K562 (cell line): ENCODE measurements around the gene MT1M. TPM values are rescaled to one million over a fixed set of nuclear protein-coding genes. Genes with fewer than 3 reads are reported as not detected.

Experiments
- ATAC-seq: fragments of 200-7000 bp; cut with Tn5 transposase; 3 replicates; pipeline ENCODE4 v1.9.1; 2020; ENCODE audit warnings: moderate library complexity
- BruUV-seq: library from RNA; stranded (reverse); fragments of 400-500 nt; replicated peaks from 2 replicates; lab custom pipeline; 2021; lab: Mats Ljungman, UMichigan
- CTCF ChIA-PET: fragments of 300-600 bp; formaldehyde crosslinking; extraction: SDS; loops from one replicate; lab custom pipeline; 2021; ENCODE audit warnings: low intra/inter-chr PET ratio; lab: Yijun Ruan, JAX
- POLR2A ChIA-PET: fragments of 300-600, 350-650 bp; sonication (Branson Sonifier 250); formaldehyde crosslinking; extraction: SDS; loops from one replicate; lab custom pipeline; 2021; ENCODE audit warnings: antibody characterized with exemption, inconsistent platforms; lab: Yijun Ruan, JAX
- DNase-seq, 4 experiments: peaks; one replicate each; pipeline versions ENCODE4 v3.0.0 to v3.0.0-alpha.2; 2011 to 2018; ENCODE audit warnings: low spot score in 3 of 4, mixed read lengths in 3 of 4; ENCODE audit errors: extremely low read depth in 1 of 4
- FAIRE-seq: peaks from 2 replicates; lab custom pipeline; 2011; peaks lifted over from hg19 to GRCh38; lab: Jason Lieb, UNC
- H2AFZ ChIP-seq: 2 replicates; pipeline ENCODE4 v1.6.0; 2011; ENCODE audit warnings: low read depth, low read length, control low read depth, inconsistent platforms
- H3K27ac ChIP-seq: fragments of 200-600 bp; 3 replicates; pipeline ENCODE4 v1.8.0; 2011; ENCODE audit warnings: low read depth, mild to moderate bottlenecking, control low read depth, inconsistent platforms, low read length, moderate library complexity, mixed read lengths; ENCODE audit errors: extremely low read depth
- H3K27me3 ChIP-seq, 2 experiments: fragments of 300-600 bp in 1 of 2; 2 replicates in 1 of 2; 3 replicates in 1 of 2; pipeline versions ENCODE4 v1.6.0 to v1.8.0; 2011; ENCODE audit warnings: inconsistent platforms in 2 of 2, low read length in 2 of 2, mild to moderate bottlenecking in 1 of 2, mixed read lengths in 1 of 2, moderate library complexity in 1 of 2; ENCODE audit not compliant: control insufficient read depth in 2 of 2, insufficient read depth in 2 of 2
- H3K36me3 ChIP-seq: fragments of 300-600 bp; 3 replicates; pipeline ENCODE4 v1.8.0; 2011; ENCODE audit warnings: mild to moderate bottlenecking, low read length, inconsistent platforms; ENCODE audit not compliant: control insufficient read depth, insufficient read depth
- H3K4me1 ChIP-seq, 2 experiments: fragments of 200-600 bp in 1 of 2; replicated peaks in 1 of 2; 2 replicates in 1 of 2; 3 replicates in 1 of 2; pipeline versions ENCODE4 v1.5.1 to v1.8.0; 2011; ENCODE audit warnings: inconsistent platforms in 2 of 2, low read length in 2 of 2, mild to moderate bottlenecking in 1 of 2, mixed read lengths in 1 of 2, moderate library complexity in 1 of 2; ENCODE audit not compliant: control insufficient read depth in 2 of 2, insufficient read depth in 2 of 2
- H3K4me2 ChIP-seq: 2 replicates; pipeline ENCODE4 v1.6.1; 2011; ENCODE audit warnings: low read length, control low read depth, inconsistent platforms, mixed read lengths; ENCODE audit not compliant: insufficient read depth
- H3K4me3 ChIP-seq: fragments of 200-600 bp; sonication (generic), shearing (Covaris generic); 2 replicates; pipeline ENCODE4 v1.5.1; 2016; ENCODE audit warnings: control low read depth, inconsistent platforms
- H3K79me2 ChIP-seq: fragments of 200-600 bp; 3 replicates; pipeline ENCODE4 v1.8.0; 2011; ENCODE audit warnings: low read length, inconsistent platforms; ENCODE audit not compliant: control insufficient read depth, insufficient read depth
- H3K9ac ChIP-seq, 2 experiments: 2 replicates each; pipeline versions ENCODE4 v1.6.0 to v1.6.1; 2011; ENCODE audit warnings: low read depth in 2 of 2, low read length in 2 of 2, control low read depth in 1 of 2, inconsistent platforms in 1 of 2, mild to moderate bottlenecking in 1 of 2, mixed read lengths in 1 of 2; ENCODE audit not compliant: insufficient read depth in 1 of 2
- H3K9me1 ChIP-seq: one replicate; pipeline ENCODE4 v1.6.0; 2011; ENCODE audit warnings: inconsistent platforms, mild to moderate bottlenecking, low read length, moderate library complexity; ENCODE audit not compliant: control insufficient read depth, insufficient read depth
- H3K9me3 ChIP-seq: replicated peaks from 2 replicates; pipeline ENCODE4 v1.5.1; 2011; ENCODE audit warnings: low read depth, low read length, inconsistent platforms; ENCODE audit not compliant: control insufficient read depth, insufficient read depth
- H4K20me1 ChIP-seq: replicated peaks from 2 replicates; pipeline ENCODE4 v1.6.1; 2011; ENCODE audit warnings: low read length, inconsistent platforms, mixed read lengths; ENCODE audit not compliant: control insufficient read depth, insufficient read depth
- HOXB6 ChIP-seq: fragments of 250-450 bp; sonication (Bioruptor Pico); IDR thresholded peaks from 2 replicates; pipeline ENCODE4 v1.5.1; 2022; ENCODE audit warnings: mild to moderate bottlenecking, borderline replicate concordance
- JUND ChIP-seq, 2 experiments: IDR thresholded peaks; 2 replicates in 1 of 2; 3 replicates in 1 of 2; pipeline ENCODE4 v1.6.1; 2011; ENCODE audit warnings: borderline replicate concordance in 2 of 2, low read depth in 2 of 2, low read length in 2 of 2, improper control_type of control experiment in 1 of 2, missing biosample characterization in 1 of 2, missing genetic modification characterization in 1 of 2, missing genetic modification reagents in 1 of 2
- LCOR ChIP-seq: sonication (generic); formaldehyde crosslinking; IDR thresholded peaks from 2 replicates; pipeline ENCODE4 v1.8.0; 2022; ENCODE audit warnings: mild to moderate bottlenecking, missing genetic modification reagents
- MCM5 ChIP-seq: fragments of 450-650 bp; IDR thresholded peaks from 2 replicates; pipeline ENCODE4 v1.6.1; 2016; ENCODE audit warnings: low read depth
- NFYB ChIP-seq: IDR thresholded peaks from 2 replicates; pipeline ENCODE4 v1.6.1; 2011; ENCODE audit warnings: mild to moderate bottlenecking, moderate library complexity; ENCODE audit not compliant: insufficient read length; ENCODE audit errors: extremely low read depth
- SAFB ChIP-seq: fragments of 200-400 bp; formaldehyde crosslinking; IDR thresholded peaks from 2 replicates; pipeline ENCODE4 v1.6.1; 2017; ENCODE audit warnings: low read depth, low read length, borderline replicate concordance
- SRSF9 ChIP-seq: fragments of 200-400 bp; formaldehyde crosslinking; IDR thresholded peaks from 2 replicates; pipeline ENCODE4 v1.6.1; 2017; ENCODE audit warnings: low read depth, low read length, borderline replicate concordance
- ZNF133 ChIP-seq: fragments of 250-450 bp; sonication (Bioruptor Pico); IDR thresholded peaks from 2 replicates; pipeline ENCODE4 v1.4.0; 2020; ENCODE audit warnings: mild to moderate bottlenecking
- WGBS: fragments of 100-300 bp; shearing (Covaris generic); methylation state at CpG from one replicate; pipeline ENCODE4 v1.1.6; 2016; ENCODE audit warnings: low coverage, mixed read lengths; ENCODE audit not compliant: insufficient coverage; ENCODE audit errors: missing lambda C conversion rate; 5-methylcytosine and 5-hydroxymethylcytosine counted together
- in situ Hi-C: fragments of 300-500 bp; cut with MboI; formaldehyde crosslinking; loops from 4 replicates; pipeline ENCODE4 v1.15.0; 2018; ENCODE audit warnings: inconsistent platforms, mixed read lengths
- intact Hi-C: fragments of 100-400 bp; cut with micrococcal nuclease; formaldehyde crosslinking; loops from 2 replicates; pipeline ENCODE4 v1.14.2; 2022
- polyA plus RNA-seq, 8 experiments: library from polyadenylated mRNA; depleted of rRNA in 4 of 8; stranded (reverse) in 5 of 8; unstranded in 3 of 8; fragments of >200 nt; fragmentation: Nextera tagmentation in 2 of 8; fragmentation: Illumina TruSeq in 1 of 8; extraction: Ambion mirVana in 2 of 8; extraction: Trizol in 1 of 8; gene quantifications; 2 replicates each; pipeline versions ENCODE4 v1.2.1 to v1.2.3, GENCODE V29; 2011 to 2014; ENCODE audit warnings: inconsistent platforms in 1 of 8, missing spikeins in 1 of 8
- total RNA-seq, 7 experiments: library from RNA; depleted of rRNA in 6 of 7; stranded (reverse); fragments of >200 nt in 6 of 7; fragmentation: Illumina TruSeq in 2 of 7; extraction: Trizol in 2 of 7; gene quantifications; 2 replicates each; pipeline versions ENCODE4 v1.2.1 to v1.2.3, GENCODE V29; 2011 to 2021; ENCODE audit warnings: low replicate concordance in 1 of 7

MT1M gene
- total and polyA plus RNA-seq, 9 of the 15 experiments (the other 6 are each of a cell fraction or from before 2014, with no cell fraction given), result not detected

GRCh38 chr16:56589141-56590039 lies 43.1 kb upstream of the MT1M start, which contains the start of gene MT3:
Gene MT3 (plus strand): TSS chr16:56589528. CDS start chr16:56589591, 63 bp downstream.
- 26% methylated on average over 45 of the region's 87 CpGs for WGBS
- peaks cover 0 to 6% of the 10 kb centered on the region in 2 experiments; a peak in 1 of 5 replicates for H3K4me1 ChIP-seq
- no TSS peak for BruUV-seq
- no peak within 1 kb of the TSS for H3K4me3 ChIP-seq
- FAIRE-seq, result no peak
- intact Hi-C loops, result no loop called here
- POLR2A ChIA-PET, result no interaction called here
- DNase-seq, result no peak
- no peak within 1 kb of the TSS for H3K4me2 ChIP-seq
- H3K27me3 ChIP-seq, result peaks cover 17 to 62% of the 10 kb centered on the region in 2 experiments
- CTCF ChIA-PET, result no interaction called here
- ATAC-seq, result no peak
- H3K79me2 ChIP-seq, result no peaks in the 10 kb centered on the region
- no peaks in the 10 kb centered on the region for H3K9me1 ChIP-seq
- H3K36me3 ChIP-seq, result no peaks in the 10 kb centered on the region
- no peaks in the 10 kb centered on the region; the same call in 1 of the 2 replicates for H4K20me1 ChIP-seq
- no peak for TF ChIP-seq SRSF9
- TF ChIP-seq JUND (IDR thresholded peaks at IDR 0.05; ENCODE audit: borderline replicate concordance, low read depth, low read length), result no peak
- no peak for TF ChIP-seq JUND (tag; IDR thresholded peaks at IDR 0.05; ENCODE audit: borderline replicate concordance, low read depth, low read length)
- no peak for TF ChIP-seq ZNF133
- TF ChIP-seq HOXB6 (CRISPR knock-in tag), result no peak
- no peak for TF ChIP-seq LCOR
- TF ChIP-seq SAFB, result peak; percentile 28; the same call in 1 of the 2 replicates
- no peak for TF ChIP-seq MCM5
- no peak for TF ChIP-seq NFYB
- H3K9me3 ChIP-seq, result no peaks in the 10 kb centered on the region
- no peak within 1 kb of the TSS; a peak in 1 of 4 replicates for H3K9ac ChIP-seq
- no peak within 1 kb of the TSS for H3K27ac ChIP-seq
- no peak within 1 kb of the TSS for H2AFZ ChIP-seq
- in situ Hi-C loops, result loop anchor here (10.0 kb wide), 1 partner anchor 275 kb away; the partner anchor contains the start of gene SLC12A3
